Measurements from ENCODE around the gene ABR. TPM values are rescaled to one million over a fixed set of nuclear protein-coding genes. Genes with fewer than 3 reads are reported as not detected.

ABR gene
- polyA plus RNA-seq, 2 of the 4 experiments (the other 2 are of a cell fraction), result 70.9 to 73.8 TPM

- no peak for FAIRE-seq
- no peak for ATAC-seq
- 90% methylated on average over 19 of the region's 19 CpGs for WGBS (ENCODE audit: missing lambda C conversion rate)
Observed at GRCh38 chr17:1090465-1091189, 89.2 kb downstream of the ABR start.

GRCh38 chr17:1089915-1090314 is 89.9 kb downstream of the ABR start:
- FAIRE-seq (no peak), DNase-seq (ENCODE audit: low read depth in 1 of 2, low spot score in 1 of 2) (no peak), ATAC-seq (no peak)
- TF ChIP-seq POLR2AphosphoS2 (conservative IDR thresholded peaks at IDR 0.05; ENCODE audit: low read length), result no peak
- no peak for TF ChIP-seq ZC3H11A (IDR thresholded peaks at IDR 0.05)
- TF ChIP-seq RNF2 (IDR thresholded peaks at IDR 0.05; ENCODE audit: borderline replicate concordance, low read depth), result no peak
- no peak for TF ChIP-seq ZNF302 (CRISPR knock-in tag; IDR thresholded peaks at IDR 0.05)
- TF ChIP-seq RCOR1 (IDR thresholded peaks at IDR 0.05; ENCODE audit: low read depth, low read length), result no peak
- TF ChIP-seq HES2 (IDR thresholded peaks at IDR 0.05), result no peak
- TF ChIP-seq TP53 (CRISPR knock-in tag; IDR thresholded peaks at IDR 0.05), result no peak
- no peak for TF ChIP-seq CBX2 (IDR thresholded peaks at IDR 0.05; ENCODE audit: borderline replicate concordance, low read depth)
- TF ChIP-seq ELK1 (IDR thresholded peaks at IDR 0.05; ENCODE audit: low read depth, low read length), result no peak
- no peak for TF ChIP-seq CEBPB (IDR thresholded peaks at IDR 0.05)
- TF ChIP-seq ZSCAN20 (CRISPR knock-in tag; IDR thresholded peaks at IDR 0.05), result no peak
- TF ChIP-seq MAZ (IDR thresholded peaks at IDR 0.05; ENCODE audit: borderline replicate concordance, low read depth, low read length), result no peak
- TF ChIP-seq HOXB13 (CRISPR knock-in tag; IDR thresholded peaks at IDR 0.05; ENCODE audit: low read depth), result no peak
- no peak for TF ChIP-seq BHLHE40 (IDR thresholded peaks at IDR 0.05; ENCODE audit: low read depth, low read length)
- CTCF ChIA-PET, result interaction anchor here (0.9 to 2.6 kb wide), 5 partner anchors 10 to 33 kb away, joined by 4 to 12 read pairs (median 5); no protein-coding TSS in a partner anchor
- POLR2A ChIA-PET, result no interaction called here
- Histone ChIP-seq H3K4me2 (no peak overlapping the region), H3K9me3 (no peaks in the 10 kb centered on the region), H3K4me3 (no peak overlapping the region), H3K4me1 (peaks cover 21% of the 10 kb centered on the region), H3K27ac (no peak overlapping the region)
- 93% methylated on average over 13 of the region's 13 CpGs for WGBS (ENCODE audit: missing lambda C conversion rate)

More at GRCh38 chr17:1090465-1091189, 89.2 kb downstream of the ABR start:
- DNase-seq (ENCODE audit: low read depth in 1 of 2, low spot score in 1 of 2), result no peak
- ChIA-PET CTCF (interaction anchor here (0.9 to 2.6 kb wide), 7 partner anchors 9 to 34 kb away, joined by 3 to 12 read pairs (median 4); no protein-coding TSS in a partner anchor), POLR2A (no interaction called here)
- H3K4me3 ChIP-seq, result no peak overlapping the region
- peaks cover 21% of the 10 kb centered on the region for H3K4me1 ChIP-seq
- no peaks in the 10 kb centered on the region for H3K9me3 ChIP-seq
- no peak overlapping the region for H3K27ac ChIP-seq
- no peak for TF ChIP-seq HES2 (IDR thresholded peaks at IDR 0.05)
- TF ChIP-seq JUNB (IDR thresholded peaks at IDR 0.05), result no peak
- TF ChIP-seq MAX (IDR thresholded peaks at IDR 0.05), result no peak
- no peak for TF ChIP-seq CBX2 (IDR thresholded peaks at IDR 0.05; ENCODE audit: borderline replicate concordance, low read depth)
- TF ChIP-seq MYC (IDR thresholded peaks at IDR 0.05; ENCODE audit: borderline replicate concordance, low read length), result no peak
- no peak for TF ChIP-seq RAD21 (conservative IDR thresholded peaks at IDR 0.05 in 1 of 2, IDR thresholded peaks at IDR 0.05 in 1 of 2)
- no peak for TF ChIP-seq CTCF (IDR thresholded peaks at IDR 0.05)
- no peak for TF ChIP-seq EHMT2 (IDR thresholded peaks at IDR 0.05; ENCODE audit: low read depth)
- TF ChIP-seq MAFK (IDR thresholded peaks at IDR 0.05; ENCODE audit: partially characterized antibody), result no peak
- no peak for TF ChIP-seq ZC3H11A (IDR thresholded peaks at IDR 0.05)
- TF ChIP-seq CEBPB (IDR thresholded peaks at IDR 0.05), result no peak
- TF ChIP-seq PBX3 (IDR thresholded peaks at IDR 0.05), result no peak
- TF ChIP-seq HOXB13 (CRISPR knock-in tag; IDR thresholded peaks at IDR 0.05; ENCODE audit: low read depth), result no peak
- TF ChIP-seq NFE2L2 (conservative IDR thresholded peaks at IDR 0.05; ENCODE audit: low read length), result no peak
- no peak for TF ChIP-seq EHF (CRISPR knock-in tag; IDR thresholded peaks at IDR 0.05)
- TF ChIP-seq FOXS1 (CRISPR knock-in tag; IDR thresholded peaks at IDR 0.05), result no peak
- H3K4me2 ChIP-seq, result no peak overlapping the region
